GM19238 (cell line): ENCODE data around the gene SSC4D.
"Not testable (repeated sequence)": the region's sequence is repeated elsewhere in the genome, so short reads cannot be mapped to it uniquely, and the experiment has no call there.

Source experiments
- DNase-seq: peaks from one replicate; pipeline ENCODE4 v3.0.0; 2011; ENCODE audit warnings: low spot score; ENCODE audit not compliant: insufficient read length

Gene SSC4D

DNA sequence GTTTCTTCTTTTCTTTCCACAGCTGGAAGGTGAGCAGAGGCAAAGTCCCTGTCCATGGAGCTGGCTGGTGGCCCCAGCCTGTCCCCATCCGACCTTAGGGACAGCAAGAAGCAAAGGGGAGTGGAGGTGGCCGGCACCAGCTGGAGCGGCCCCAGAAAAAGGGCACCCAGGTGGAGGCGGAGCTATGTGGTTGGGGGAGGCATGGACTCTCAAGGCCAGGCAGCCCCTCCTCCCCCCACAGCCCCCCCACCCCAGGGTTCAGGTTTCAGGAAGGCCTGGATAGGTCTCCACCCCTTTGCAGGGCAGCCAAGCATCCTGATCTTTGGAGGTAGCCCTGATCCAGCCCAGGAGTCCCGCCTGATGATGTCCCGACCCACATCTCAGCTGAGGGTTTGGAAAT, at the start of gene SSC4D:
Gene SSC4D, minus strand, starts transcription at position 161 of the 400 bp plus-strand sequence. CDS start 5,258 bp downstream, outside the sequence.
- DNase-seq = no peak

DNA sequence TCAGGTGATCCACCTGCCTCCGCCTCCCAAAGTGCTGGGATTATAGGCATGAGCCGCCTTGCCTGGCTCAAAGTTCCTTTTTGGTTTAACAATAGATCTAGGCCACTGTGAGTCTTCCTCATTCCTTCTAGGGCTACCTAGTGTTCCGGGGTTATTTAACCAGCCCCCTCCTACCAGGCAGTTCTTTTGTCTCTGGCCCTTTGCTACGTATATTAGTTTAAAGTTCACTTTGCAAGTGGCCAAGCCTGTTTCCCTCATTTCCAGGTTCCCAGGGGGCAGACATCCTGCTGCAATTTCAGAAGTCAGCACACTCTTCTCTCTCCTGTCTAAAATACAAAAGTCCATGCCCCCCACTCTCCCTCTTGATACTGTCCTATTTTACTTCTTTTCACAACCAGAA, 49.0 kb upstream of the SSC4D start:
- DNase-seq = not testable (repeated sequence)

DNA sequence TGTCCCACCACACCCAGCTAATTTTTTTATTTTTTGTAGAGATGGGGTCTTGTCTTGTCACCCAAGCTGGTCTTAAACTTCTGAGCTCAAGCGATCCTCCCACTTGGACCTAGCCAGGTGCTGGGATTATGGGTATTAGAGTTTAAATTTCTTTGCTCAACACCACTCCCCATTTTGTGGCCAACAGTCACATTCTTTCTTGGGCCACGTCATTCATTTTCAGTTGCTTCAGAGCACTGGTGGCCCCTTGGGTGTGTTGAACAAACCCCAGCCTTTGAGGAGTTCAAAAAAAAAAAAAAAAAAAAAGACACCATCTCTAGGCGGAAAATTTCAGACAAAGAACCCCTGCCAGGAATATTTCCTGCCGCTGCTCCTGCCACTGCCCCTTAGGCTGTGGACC, 47.5 kb upstream of the SSC4D start:
- DNase-seq = not testable (repeated sequence)

DNA sequence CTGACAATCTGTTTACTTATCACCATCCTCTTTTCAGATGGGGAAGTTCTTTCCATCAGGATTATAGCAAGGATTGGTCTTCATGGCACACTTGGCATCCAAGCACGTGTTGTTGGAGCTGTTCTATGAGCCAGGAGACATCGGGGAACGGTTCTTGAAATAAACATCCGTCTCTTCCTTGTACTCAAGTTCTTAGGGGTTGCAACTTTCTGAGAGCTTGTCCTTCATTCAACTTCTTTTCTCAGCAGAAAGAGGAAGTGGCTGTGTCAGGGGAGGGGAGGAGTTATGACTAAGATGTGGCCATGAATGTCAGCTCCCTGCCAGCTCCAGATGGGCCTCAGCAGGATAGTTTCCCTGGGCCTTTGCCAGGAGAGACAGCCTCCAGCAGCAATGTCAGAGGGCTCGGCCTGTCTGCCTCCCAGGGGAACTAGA, 36.1 kb upstream of the SSC4D start:
- DNase-seq = not testable (repeated sequence)

DNA sequence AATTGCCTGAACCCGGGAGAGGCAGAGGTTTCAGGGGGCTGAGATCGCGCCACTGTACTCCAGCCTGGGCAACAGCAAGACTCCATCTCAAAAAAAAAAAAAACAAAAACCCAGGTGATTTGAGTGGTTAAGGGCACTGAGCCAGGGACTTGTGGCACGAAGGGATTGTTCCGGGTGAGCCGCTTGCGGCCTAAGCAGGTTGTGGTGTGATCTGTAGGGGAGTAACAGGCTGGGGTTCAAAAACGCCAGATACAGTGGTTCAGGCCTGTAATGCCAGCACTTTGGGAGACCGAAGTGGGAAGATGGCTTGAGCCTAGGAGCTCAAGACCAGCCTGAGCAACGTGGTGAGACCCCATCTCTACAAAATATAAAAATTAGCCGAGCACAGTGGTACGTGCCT, 34.3 kb upstream of the SSC4D start:
- DNase-seq = not testable (repeated sequence)

DNA sequence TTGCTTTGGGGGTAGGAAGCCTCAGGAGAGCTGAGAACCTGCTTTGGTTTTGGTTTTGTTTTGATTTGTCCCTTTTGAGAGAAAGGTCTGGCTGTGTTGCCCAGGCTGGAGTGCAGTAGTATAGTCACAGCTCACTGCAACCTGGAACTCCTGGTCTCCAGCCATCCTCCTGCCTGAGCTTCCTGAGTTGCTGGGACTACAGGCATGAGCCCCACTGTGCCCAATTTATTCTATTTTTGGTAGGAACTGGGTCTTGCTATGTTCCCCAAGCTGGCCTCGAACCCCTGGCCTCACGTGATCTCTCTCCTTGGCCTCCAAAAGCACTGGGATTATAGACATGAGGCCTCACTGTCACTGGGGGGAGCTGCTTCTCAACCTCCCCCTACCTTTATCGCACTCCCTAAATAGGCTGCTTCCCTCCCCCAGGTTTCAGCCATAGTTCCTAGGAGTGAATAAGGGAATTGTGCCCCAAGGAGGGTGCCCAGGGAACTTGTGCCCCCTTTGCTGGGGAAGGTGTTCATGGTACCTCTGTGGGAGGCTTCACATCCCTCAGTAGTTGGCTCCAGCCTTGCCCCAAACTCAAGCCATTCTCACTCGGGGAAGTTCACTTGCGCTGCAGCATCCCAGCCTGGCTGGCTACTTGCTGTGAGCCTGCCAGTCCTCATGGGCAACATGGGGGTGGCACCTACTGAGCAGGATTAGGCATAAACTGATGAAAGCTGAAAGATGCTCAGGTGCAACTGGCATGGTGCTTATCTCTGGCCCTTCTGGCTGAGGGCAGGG, 33.4 kb upstream of the SSC4D start:
- not testable (repeated sequence) for DNase-seq

DNA sequence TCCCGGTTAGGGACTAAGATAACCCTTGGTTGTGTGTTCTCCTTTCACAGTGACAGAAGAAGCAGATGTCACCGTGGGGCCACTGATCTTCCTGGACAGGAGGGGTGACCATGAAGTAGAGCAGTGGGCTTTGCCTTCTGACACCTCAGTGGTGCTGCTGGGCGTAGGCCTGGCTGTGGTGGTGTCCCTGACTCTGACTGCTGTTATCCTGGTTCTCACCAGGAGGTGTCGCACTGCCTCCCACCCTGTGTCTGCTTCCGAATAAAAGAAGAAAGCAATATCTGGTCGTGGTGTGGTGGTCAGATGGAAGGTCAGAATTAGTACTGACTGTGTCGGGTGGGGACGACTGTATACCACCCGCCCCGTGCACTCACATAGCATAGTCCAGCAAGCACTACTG, 32.3 kb upstream of the SSC4D start:
- not testable (repeated sequence) for DNase-seq

DNA sequence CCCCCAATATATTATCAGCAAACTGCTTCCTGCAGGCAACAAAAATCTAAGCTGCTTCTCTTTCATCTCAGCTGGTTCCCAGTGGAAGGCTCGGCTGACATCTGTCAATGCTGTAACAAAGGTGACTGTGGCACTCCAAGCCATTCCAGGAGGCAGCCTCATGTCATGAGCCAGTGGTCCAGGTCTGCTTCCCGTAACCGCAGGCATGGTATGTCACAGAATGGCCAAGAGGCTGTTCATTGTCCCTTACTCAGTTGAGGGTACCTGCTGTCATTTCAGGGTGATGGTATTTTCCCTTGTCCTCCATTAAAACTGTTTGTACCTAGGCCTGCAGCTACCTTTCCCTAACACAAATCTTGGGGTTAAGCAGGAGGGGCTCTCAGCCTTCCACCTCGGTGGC, 30.9 kb upstream of the SSC4D start:
- not testable (repeated sequence) for DNase-seq

DNA sequence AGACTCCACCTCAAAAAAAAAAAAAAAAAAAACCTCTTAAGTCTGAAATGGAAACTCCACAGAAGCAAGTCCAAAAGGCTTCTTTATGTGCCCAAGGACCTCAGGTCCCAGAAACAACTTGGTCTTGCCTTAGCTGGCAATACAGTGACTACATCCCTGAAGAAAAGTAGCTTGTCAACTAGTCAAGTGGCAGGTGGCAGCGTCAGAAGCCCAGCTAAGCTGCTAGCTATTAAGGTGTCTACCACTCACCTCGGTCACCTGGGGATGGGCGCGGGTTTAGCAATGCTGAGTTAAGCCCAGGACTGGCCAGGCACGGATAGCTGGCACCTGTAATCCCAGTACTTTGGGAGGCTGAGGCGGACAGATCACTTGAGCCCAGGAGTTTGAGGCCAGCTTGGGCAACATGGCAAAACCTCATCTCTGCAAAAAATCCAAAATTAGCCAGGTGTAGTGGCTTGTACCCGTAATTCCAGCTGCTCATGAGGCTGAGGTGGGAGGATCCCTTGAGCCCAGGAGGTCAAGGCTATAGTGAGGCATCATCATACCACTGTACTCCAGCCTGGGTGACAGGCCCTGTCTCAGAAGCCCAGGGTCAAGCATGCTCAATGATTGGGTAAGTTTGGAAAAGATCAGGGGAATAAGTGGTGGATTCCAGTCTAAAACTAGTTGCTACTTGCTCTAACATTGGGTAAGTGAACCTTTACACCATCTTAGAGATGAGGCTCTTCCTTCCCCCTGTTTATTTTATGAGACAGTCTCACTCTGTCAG, 29.8 kb upstream of the SSC4D start:
- not testable (repeated sequence) for DNase-seq

DNA sequence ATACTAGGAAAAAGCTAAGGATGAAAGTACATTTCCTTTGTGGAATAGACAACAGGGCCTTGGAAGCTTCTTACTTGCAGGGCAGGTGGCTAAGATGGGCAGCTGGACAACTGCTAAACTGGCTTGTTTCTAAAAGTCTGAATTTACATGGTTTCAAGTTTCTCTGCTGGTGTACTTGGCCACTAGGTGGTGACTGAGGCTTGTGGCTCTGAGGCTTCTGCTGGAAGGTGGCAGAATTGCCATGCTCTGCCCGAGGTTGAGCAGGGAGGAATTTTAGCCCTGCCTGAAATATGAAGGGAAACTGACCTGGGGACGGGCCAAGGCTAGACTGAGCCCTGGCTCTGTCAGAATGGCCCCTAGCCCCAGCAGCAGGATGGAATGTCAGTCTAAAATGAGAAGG, 28.4 kb upstream of the SSC4D start:
- DNase-seq = not testable (repeated sequence)

DNA sequence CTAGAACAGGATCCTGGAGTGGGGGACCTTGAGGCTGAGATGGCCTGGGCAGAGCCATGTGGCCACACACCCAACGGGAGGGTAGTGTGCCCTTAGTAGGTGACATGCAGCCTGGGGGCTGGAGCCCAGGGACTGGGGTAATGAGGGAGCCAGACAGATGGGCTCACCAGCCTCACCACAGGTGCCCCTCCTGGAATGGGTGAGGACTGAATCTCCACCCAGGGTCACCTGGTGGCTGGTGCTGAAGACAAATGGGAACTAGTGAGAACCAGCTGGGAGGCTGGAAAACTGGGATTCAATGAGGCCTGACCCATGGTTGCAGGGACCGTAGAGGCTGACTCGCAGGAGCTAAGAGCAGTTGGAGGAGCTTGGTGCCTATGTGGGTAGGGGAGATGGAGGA, 21.3 kb upstream of the SSC4D start:
- no peak for DNase-seq

DNA sequence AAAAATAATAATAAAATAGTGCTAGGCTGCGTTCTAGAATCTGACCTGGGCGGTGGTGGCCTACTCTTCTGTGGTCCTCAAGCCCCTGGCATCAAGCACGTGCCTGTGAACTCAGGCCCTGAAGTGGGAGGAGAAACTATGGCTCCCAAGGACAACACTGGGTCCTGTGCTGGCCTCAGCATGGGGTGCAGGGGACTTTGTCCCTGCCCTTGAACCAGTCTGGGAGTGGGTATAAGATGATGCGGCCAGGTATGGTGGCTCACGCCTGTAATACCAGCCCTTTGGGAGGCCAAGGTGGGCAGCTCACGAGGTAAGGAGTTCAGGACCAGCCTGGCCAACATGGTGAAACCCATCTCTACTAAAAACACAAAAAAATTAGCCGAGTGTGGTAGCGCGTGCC, 20.7 kb upstream of the SSC4D start:
- no peak for DNase-seq

DNA sequence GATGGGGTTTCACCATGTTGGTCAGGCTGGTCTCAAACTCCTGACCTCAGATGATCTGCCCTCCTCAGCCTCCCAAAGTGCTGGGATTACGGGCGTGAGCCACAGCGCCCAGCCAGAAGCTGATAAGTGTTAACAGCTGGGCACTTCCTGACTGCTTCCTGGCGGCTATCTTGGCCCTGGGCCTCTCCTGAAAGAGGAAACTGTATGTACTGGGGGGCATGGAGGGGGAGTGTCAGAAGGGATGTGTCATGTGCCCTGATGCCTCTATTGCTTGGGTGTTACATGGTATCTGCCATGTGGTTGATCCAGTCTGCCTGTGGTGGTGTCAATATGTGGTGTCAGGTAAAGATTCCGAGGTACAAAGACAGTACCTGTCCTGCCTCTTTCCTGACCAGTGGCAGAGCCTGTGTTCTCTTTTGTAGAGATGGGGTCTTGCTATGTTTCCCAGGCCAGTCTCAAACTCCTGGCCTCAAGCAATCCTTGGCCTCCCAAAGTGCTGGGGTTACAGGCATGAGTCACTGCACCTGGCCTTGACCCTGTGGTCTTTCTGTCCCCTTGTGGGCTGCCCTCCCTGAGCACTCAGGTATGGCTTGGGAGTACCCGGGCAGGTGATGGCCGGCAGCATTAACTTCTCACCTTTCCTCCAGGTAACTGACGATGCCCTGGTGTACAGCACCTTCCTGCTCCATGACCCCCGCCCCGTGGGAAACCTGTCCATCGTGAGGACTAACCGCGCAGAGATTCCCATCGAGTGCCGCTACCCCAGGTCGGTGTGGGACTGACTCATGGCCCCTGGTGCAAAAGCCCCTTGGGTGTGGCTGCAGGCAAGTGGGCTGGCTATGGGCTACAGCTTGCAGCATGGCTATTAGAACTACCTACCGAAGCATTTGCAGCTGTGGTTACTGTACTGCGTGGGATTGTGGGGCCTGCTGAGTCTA, 19.6 kb upstream of the SSC4D start:
- no peak for DNase-seq

DNA sequence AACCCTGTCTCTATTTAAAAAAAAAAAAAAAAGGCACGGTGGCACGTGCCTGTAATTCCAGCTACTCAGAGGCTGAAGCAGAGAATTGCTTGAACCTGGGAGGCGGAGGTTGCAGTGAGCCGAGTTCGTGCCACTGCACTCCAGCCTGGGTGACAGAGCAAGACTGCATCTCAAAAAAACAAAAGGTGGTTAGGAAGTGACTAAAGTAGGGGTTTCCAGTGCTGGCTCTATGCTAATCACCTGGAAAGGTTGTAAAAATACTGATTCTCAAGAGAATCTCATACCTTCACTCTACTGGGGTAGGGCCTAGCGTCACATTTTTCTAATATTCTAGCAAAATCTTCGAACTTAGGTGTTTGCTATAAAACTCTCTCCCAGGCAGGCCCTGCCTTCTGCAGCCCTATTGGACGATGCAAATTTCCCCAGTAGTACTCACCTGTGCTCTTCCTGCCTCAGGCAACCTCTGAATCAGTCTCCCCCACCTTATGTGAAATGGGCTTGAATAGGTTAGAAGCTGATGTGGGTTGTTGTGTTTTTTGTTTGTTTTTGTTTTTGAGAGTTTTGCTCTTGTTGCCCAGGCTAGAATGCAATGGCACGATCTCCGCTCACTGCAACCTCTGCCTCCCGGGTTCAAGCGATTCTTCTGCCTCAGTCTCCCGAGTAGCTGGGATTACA, 18.8 kb upstream of the SSC4D start:
- no peak for DNase-seq

DNA sequence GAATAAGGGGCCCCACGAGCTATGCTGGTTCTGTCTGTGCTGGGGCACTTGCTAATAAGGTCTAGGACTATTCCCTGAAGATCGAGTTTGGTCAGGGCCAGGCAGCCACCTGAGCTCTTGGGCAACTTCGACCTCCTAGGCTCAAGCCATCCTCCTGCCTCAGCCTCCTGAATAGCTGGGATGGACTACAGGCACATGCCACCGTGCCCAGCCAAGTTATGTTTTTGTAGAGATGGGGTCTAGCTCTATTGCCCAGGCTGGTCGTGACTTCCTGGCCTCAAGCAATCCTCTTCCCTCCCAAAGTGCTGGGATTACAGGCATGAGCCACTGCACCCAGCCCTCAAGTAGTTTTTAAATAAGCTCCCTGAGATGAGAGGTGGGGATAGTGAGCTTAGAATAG, 18.1 kb upstream of the SSC4D start:
- no peak for DNase-seq

DNA sequence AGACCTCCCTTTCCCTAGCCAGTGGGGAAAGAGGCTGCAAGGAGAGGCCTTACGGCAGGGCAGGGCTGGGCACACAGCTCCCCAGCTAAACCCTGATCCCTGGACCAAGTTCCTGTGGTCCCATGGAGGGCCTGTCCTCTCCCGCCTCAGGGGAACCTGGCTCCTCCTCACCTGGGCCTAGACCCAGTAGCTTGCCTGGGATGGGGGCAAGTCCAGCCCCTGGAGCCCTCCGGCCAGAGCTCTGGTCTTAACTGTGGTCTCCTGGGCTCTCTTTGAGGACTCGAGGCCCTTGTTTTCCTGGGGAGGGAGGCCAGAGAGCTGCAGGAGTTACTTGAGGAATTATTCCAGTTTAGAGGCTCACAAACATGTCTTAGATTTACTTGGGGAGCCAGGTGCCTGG, 16.7 kb upstream of the SSC4D start:
- DNase-seq = no peak

DNA sequence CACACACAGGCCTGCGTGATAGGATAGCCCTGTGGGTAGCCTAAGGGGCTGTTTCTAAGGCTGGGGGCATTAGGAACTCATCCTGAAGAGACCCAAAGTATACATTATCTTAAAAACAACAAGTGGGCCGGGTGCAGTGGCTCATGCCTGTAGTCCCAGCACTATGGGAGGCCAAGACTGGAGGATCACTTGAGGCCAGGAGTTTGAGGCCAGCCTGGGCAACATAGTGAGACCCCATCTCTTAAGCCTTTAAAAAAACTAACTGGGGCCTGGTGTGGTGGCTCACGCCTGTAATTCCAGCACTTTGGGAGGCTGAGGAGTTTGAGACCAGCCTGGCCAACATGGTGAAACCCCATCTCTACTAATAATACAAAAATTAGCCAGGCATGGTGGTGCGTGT, 16.1 kb upstream of the SSC4D start:
- not testable (repeated sequence) for DNase-seq

DNA sequence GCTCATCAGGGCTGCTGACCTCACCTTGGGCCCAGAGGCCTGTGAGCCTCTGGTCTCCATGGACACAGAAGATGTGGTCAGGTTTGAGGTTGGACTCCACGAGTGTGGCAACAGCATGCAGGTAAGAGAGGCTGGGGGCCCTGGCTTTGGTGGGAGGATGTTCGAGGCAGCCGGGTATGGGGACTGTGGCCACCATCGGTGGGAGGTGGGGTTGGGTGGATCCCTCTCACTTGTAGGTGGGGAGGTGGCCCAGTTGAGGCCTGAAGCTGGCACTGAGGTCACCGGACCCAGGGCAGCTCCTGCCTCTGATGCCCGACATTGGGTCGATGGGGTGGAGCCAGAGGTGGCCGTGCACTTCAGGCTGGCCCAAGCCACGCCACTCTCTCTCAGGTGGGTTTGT, 15.7 kb upstream of the SSC4D start:
- DNase-seq = no peak

DNA sequence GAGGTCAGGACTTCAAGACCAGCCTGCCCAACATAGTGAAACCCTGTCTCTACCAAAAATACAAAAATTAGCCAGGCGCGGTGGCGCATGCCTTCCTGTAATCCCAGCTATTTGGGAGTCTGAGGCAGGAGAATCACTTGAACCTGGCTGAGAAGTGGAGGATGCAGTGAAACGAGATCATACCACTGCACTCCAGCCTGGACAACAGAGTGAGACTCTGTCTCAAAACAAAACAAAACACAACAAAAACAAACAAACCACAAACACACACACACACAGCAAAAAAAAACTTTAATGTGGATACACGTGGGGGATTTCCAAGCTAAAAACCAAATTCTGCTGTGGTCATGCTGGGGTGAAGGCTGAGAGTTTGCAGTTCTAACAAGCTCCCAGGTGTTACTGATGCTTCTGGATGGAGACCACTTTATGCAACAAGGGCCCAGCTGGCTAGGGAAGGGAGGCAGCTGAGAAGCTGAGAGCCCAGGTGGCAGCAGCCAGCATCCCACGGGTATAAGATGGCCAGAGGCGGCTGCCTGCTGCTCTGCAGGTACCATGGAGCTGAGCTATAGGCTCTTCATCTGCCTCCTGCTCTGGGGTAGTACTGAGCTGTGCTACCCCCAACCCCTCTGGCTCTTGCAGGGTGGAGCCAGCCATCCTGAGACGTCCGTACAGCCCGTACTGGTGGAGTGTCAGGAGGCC, 15.1 kb upstream of the SSC4D start, which contains the start of gene ZP3:
Gene ZP3, plus strand, starts transcription at position 538 of the 699 bp plus-strand sequence. Its CDS starts 15 bp downstream, at position 553.
- DNase-seq = no peak
